Natural killer cell (primary cell): ENCODE measurements around the gene MYBPH. TPM values are rescaled to one million over a fixed set of nuclear protein-coding genes. Genes with fewer than 3 reads are reported as not detected.

Source experiments
- ATAC-seq, 3 donors: fragments of 150-1000 bp in 2 of 3; fragments of 200-7000 bp in 1 of 3; cut with Tn5 transposase; 1 replicate in 1 of 3; 2 replicates in 2 of 3; pipeline ENCODE4 v1.10.0; 2021; ENCODE audit warnings: mild to moderate bottlenecking in 2 of 3, moderate library complexity in 2 of 3
- DNase-seq, 2 donors: peaks; one replicate each; pipeline versions ENCODE4 v3.0.0 to v3.0.0-alpha.2; 2013 to 2021; ENCODE audit warnings: mixed read lengths in 1 of 2
- H3K27ac ChIP-seq: one replicate; pipeline ENCODE4 v1.5.1; 2013; ENCODE audit warnings: mild to moderate bottlenecking, low read length
- H3K27me3 ChIP-seq: one replicate; pipeline ENCODE4 v1.6.1; 2013; ENCODE audit warnings: low read length; ENCODE audit not compliant: control insufficient read depth, insufficient read depth
- H3K36me3 ChIP-seq: one replicate; pipeline ENCODE4 v1.6.1; 2013; ENCODE audit warnings: low read length; ENCODE audit not compliant: control insufficient read depth, insufficient read depth
- H3K4me1 ChIP-seq: one replicate; pipeline ENCODE4 v1.6.1; 2013; ENCODE audit warnings: low read length; ENCODE audit not compliant: control insufficient read depth, insufficient read depth
- H3K4me3 ChIP-seq: one replicate; pipeline ENCODE4 v1.5.1; 2013; ENCODE audit warnings: low read length
- H3K9me3 ChIP-seq: one replicate; pipeline ENCODE4 v1.6.1; 2013; ENCODE audit warnings: low read length; ENCODE audit not compliant: control insufficient read depth, insufficient read depth
- H3K27ac Mint-ChIP-seq, 2 donors: one replicate each; pipeline ENCODE4 v1.8.0; 2022; ENCODE audit warnings: mild to moderate bottlenecking in 2 of 2, mixed read lengths in 2 of 2, moderate library complexity in 1 of 2
- H3K27me3 Mint-ChIP-seq, 2 donors: one replicate each; pipeline ENCODE4 v1.8.0; 2022; ENCODE audit warnings: low read depth in 2 of 2, mixed read lengths in 2 of 2
- H3K36me3 Mint-ChIP-seq: one replicate; pipeline ENCODE4 v1.8.0; 2022; ENCODE audit warnings: mixed read lengths
- H3K4me1 Mint-ChIP-seq, 2 donors: one replicate each; pipeline ENCODE4 v1.8.0; 2022; ENCODE audit warnings: mixed read lengths in 2 of 2
- H3K4me3 Mint-ChIP-seq: one replicate; pipeline ENCODE4 v1.8.0; 2022; ENCODE audit warnings: mild to moderate bottlenecking, moderate library complexity, mixed read lengths
- H3K9me3 Mint-ChIP-seq, 2 donors: one replicate each; pipeline ENCODE4 v1.8.0; 2022; ENCODE audit warnings: mixed read lengths in 2 of 2
- WGBS: methylation state at CpG from one replicate; pipeline ENCODE4 v1.1.7; 2013; ENCODE audit warnings: missing lambda C conversion rate; ENCODE audit not compliant: insufficient coverage; 5-methylcytosine and 5-hydroxymethylcytosine counted together
- intact Hi-C: fragments of 100-400 bp; cut with micrococcal nuclease; formaldehyde crosslinking; loops from one replicate; pipeline ENCODE4 v1.14.2; 2022
- total RNA-seq, 4 donors: library from RNA; stranded (reverse); fragments of 120-200 nt in 1 of 4; gene quantifications; one replicate each; pipeline versions ENCODE4 v1.2.3 to v1.2.4, GENCODE V29; 2013 to 2022
- TF ChIP-seq, protein P1 (sequence below): fragments of 200-600 bp; IDR thresholded peaks from one replicate; pipeline ENCODE4 v1.8.0; 2022; ENCODE audit warnings: antibody characterized with exemption

MYBPH gene
- total RNA-seq, 3 donors from 2014 or later (not counting 1 experiment from before 2014, with no cell fraction given): not detected

- no peak for ATAC-seq
- TF ChIP-seq, protein P1, sequence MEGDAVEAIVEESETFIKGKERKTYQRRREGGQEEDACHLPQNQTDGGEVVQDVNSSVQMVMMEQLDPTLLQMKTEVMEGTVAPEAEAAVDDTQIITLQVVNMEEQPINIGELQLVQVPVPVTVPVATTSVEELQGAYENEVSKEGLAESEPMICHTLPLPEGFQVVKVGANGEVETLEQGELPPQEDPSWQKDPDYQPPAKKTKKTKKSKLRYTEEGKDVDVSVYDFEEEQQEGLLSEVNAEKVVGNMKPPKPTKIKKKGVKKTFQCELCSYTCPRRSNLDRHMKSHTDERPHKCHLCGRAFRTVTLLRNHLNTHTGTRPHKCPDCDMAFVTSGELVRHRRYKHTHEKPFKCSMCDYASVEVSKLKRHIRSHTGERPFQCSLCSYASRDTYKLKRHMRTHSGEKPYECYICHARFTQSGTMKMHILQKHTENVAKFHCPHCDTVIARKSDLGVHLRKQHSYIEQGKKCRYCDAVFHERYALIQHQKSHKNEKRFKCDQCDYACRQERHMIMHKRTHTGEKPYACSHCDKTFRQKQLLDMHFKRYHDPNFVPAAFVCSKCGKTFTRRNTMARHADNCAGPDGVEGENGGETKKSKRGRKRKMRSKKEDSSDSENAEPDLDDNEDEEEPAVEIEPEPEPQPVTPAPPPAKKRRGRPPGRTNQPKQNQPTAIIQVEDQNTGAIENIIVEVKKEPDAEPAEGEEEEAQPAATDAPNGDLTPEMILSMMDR: no peak
Observed at GRCh38 chr1:203200916-203201315, 25.3 kb upstream of the MYBPH start.

DNA sequence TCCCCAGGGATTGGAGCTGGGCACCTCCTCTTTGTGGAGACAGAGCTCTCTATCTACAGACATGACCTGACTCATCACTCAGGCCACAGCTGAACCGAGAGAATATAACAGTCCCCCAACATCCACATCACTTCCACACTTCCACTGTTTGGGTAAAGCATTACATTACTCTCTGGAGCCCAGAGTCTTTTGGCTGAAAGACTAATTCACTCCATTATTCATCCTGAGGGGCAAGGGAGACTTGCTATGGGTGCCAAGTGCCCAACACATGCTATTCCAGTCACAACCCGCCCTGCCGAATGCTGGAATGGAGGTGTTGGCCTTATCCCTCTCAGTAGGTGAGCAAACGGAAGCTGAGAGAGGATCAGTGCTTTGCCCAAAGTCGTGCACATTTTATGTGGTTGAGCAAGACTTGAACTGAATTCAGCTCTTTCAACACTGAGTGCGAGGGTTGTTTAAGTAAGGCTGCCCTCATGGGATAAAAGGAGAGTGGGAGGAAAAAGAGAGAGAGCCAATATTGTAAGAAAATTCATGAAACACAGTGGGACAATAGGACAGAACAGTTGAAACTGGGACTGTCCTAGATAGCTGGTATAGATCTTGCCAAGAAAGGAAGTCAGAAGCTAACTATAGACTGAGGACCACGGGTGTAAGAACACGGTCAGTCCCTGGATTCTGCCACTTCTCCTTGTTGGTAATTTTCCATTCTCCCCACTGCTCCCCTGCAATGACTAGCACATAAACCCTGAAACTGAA lies 24.4 kb upstream of the MYBPH start:
- Histone ChIP-seq H3K36me3 (no peaks in the 10 kb centered on the region), H3K27me3 (no peaks in the 10 kb centered on the region), H3K4me3 (no peak overlapping the region), H3K27ac (no peak overlapping the region), H3K4me1 (peaks cover 7% of the 10 kb centered on the region), H3K9me3 (no peaks in the 10 kb centered on the region)
- Mint-ChIP-seq H3K9me3 (no peaks in the 10 kb centered on the region), H3K27ac (no peak overlapping the region), H3K4me3 (no peak overlapping the region), H3K36me3 (no peaks in the 10 kb centered on the region), H3K27me3 (peaks cover 23 to 32% of the 10 kb centered on the region in 2 donors), H3K4me1 (no peaks in the 10 kb centered on the region)
- intact Hi-C loops: no loop called here
- ATAC-seq (no peak), DNase-seq (no peak)
- WGBS: 66% methylated on average over 8 of the region's 8 CpGs
- TF ChIP-seq, protein P1: no peak

More at GRCh38 chr1:203200916-203201315, 25.3 kb upstream of the MYBPH start:
- 58% methylated on average over 1 of the region's 1 CpG for WGBS
- peaks cover 23 to 28% of the 10 kb centered on the region in 2 donors for H3K27me3 Mint-ChIP-seq
- intact Hi-C loops: no loop called here
- no peak overlapping the region for H3K4me3 Mint-ChIP-seq
- H3K9me3 Mint-ChIP-seq: no peaks in the 10 kb centered on the region
- no peak for DNase-seq
- Histone ChIP-seq H3K4me1 (peaks cover 7% of the 10 kb centered on the region), H3K4me3 (no peak overlapping the region), H3K27ac (no peak overlapping the region), H3K9me3 (no peaks in the 10 kb centered on the region), H3K27me3 (no peaks in the 10 kb centered on the region), H3K36me3 (no peaks in the 10 kb centered on the region)
- no peaks in the 10 kb centered on the region for H3K4me1 Mint-ChIP-seq
- H3K36me3 Mint-ChIP-seq: no peaks in the 10 kb centered on the region
- no peak overlapping the region for H3K27ac Mint-ChIP-seq

DNA sequence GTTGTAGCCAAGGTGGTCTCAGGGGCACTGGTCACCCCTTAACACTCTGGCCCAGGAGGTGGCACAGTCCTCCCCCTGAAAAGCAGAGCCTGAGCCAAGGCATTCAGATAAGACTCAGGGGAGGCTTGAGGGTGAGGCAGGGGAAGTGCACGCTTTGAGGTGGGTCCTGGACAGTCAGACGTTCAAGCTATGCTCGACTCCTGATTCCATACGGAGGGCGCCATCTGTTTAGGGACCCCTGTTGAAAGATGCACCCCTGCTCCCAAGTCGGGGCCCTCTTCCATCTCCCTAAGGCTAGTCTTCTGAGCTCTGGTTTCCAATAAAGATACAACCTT lies 23.8 kb upstream of the MYBPH start:
- Mint-ChIP-seq H3K9me3 (no peaks in the 10 kb centered on the region), H3K27me3 (peaks cover 23 to 32% of the 10 kb centered on the region in 2 donors), H3K36me3 (no peaks in the 10 kb centered on the region), H3K4me1 (no peaks in the 10 kb centered on the region), H3K27ac (no peak overlapping the region), H3K4me3 (no peak overlapping the region)
- H3K9me3 ChIP-seq: no peaks in the 10 kb centered on the region
- H3K27me3 ChIP-seq: no peaks in the 10 kb centered on the region
- H3K36me3 ChIP-seq: no peaks in the 10 kb centered on the region
- no peak overlapping the region for H3K4me3 ChIP-seq
- DNase-seq (no peak), ATAC-seq (no peak)
- intact Hi-C loops: no loop called here
- H3K4me1 ChIP-seq: peaks cover 7% of the 10 kb centered on the region
- 90% methylated on average over 6 of the region's 6 CpGs for WGBS
- TF ChIP-seq, protein P1: no peak
- H3K27ac ChIP-seq: no peak overlapping the region

DNA sequence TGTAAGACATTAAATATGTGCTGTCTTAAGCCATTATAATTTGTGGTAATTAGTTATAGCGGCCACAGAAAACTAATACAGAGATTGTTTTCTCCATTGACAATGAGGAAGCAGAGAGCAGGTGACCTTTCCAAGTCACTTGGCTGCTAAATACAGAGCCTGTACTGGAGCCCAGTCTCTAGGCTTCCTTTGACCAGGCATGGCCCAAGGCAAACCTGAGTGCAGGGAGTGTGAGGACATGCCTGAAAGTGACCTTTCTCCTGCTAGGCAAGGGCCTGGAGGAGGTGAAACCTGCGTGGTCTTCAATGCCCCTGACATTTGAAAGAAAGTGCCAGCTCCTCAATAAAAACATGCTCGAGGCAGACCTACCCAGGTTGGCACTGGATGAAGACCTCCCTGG lies 23.4 kb upstream of the MYBPH start:
- no peak overlapping the region for H3K4me3 ChIP-seq
- H3K27ac Mint-ChIP-seq: no peak overlapping the region
- H3K4me3 Mint-ChIP-seq: no peak overlapping the region
- H3K4me1 ChIP-seq: peaks cover 7% of the 10 kb centered on the region
- H3K36me3 ChIP-seq: no peaks in the 10 kb centered on the region
- no peaks in the 10 kb centered on the region for H3K27me3 ChIP-seq
- TF ChIP-seq, protein P1: no peak
- ATAC-seq: no peak
- no peak overlapping the region for H3K27ac ChIP-seq
- DNase-seq: no peak
- no peaks in the 10 kb centered on the region for H3K9me3 ChIP-seq
- no peaks in the 10 kb centered on the region for H3K36me3 Mint-ChIP-seq
- H3K4me1 Mint-ChIP-seq: no peaks in the 10 kb centered on the region
- WGBS: 88% methylated on average over 3 of the region's 3 CpGs
- intact Hi-C loops: no loop called here
- no peaks in the 10 kb centered on the region for H3K9me3 Mint-ChIP-seq
- H3K27me3 Mint-ChIP-seq: peaks cover 28 to 32% of the 10 kb centered on the region in 2 donors
